HFF-Myc (cell line): ENCODE data around the gene ANO1.

Source experiments
- DNase-seq: peaks from one replicate; pipeline ENCODE4 v3.0.0-alpha.2; 2011; ENCODE audit warnings: low read depth; ENCODE audit errors: extremely low read depth
- H3K4me3 ChIP-seq: replicated peaks from 2 replicates; pipeline ENCODE4 v1.5.1; 2011; ENCODE audit warnings: low read depth, mild to moderate bottlenecking, control low read depth, low read length
- TF ChIP-seq, protein P1 (sequence below): IDR thresholded peaks from 2 replicates; pipeline ENCODE4 v1.5.1; 2012; ENCODE audit warnings: mild to moderate bottlenecking, low read depth, low read length, control low read depth; ENCODE audit errors: missing control alignments

The ANO1 gene

GRCh38 chr11:70126494-70126893, 48.4 kb downstream of the ANO1 start:
- H3K4me3 ChIP-seq: no peak overlapping the region
- TF ChIP-seq, protein P1, sequence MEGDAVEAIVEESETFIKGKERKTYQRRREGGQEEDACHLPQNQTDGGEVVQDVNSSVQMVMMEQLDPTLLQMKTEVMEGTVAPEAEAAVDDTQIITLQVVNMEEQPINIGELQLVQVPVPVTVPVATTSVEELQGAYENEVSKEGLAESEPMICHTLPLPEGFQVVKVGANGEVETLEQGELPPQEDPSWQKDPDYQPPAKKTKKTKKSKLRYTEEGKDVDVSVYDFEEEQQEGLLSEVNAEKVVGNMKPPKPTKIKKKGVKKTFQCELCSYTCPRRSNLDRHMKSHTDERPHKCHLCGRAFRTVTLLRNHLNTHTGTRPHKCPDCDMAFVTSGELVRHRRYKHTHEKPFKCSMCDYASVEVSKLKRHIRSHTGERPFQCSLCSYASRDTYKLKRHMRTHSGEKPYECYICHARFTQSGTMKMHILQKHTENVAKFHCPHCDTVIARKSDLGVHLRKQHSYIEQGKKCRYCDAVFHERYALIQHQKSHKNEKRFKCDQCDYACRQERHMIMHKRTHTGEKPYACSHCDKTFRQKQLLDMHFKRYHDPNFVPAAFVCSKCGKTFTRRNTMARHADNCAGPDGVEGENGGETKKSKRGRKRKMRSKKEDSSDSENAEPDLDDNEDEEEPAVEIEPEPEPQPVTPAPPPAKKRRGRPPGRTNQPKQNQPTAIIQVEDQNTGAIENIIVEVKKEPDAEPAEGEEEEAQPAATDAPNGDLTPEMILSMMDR: no peak
- no peak for DNase-seq

- TF ChIP-seq, protein P1: no peak
These were observed 49.7 kb downstream of the ANO1 start for GRCh38 chr11:70127653-70128434.

GRCh38 chr11:70128435-70128906, 50.4 kb downstream of the ANO1 start:
- TF ChIP-seq, protein P1: no peak
- no peak for DNase-seq
- H3K4me3 ChIP-seq: no peak overlapping the region

More at GRCh38 chr11:70127653-70128434, 49.7 kb downstream of the ANO1 start:
- DNase-seq: no peak
- H3K4me3 ChIP-seq: no peak overlapping the region

DNA sequence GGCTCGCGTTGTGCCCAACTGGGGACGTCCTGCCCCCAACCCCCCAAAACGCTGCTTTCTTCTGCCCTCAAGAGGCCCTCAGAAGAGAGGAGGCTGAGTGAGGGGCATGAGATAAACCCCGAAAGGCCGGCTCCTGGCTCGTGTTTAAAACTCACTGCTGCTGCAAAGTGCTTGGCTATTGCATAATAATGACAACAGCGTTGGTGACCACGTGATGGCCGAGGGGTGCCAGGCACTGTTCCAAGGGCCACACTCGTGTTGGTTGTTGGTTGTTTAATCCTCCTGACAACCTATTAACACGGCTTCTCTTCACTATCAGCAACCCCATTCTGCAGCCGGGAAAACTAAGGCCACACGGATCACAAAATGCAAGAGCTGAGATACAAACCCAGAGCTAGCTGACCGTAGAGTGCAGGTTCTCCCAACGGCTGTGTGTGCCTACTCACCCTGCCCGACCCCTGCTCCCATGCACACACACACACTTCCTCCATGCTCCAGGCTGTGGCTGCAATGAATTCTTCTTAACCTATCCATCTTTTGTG, 51.0 kb downstream of the ANO1 start:
- H3K4me3 ChIP-seq: no peak overlapping the region
- TF ChIP-seq, protein P1: no peak
- DNase-seq: no peak

- TF ChIP-seq, protein P1: no peak
- DNase-seq: no peak
- no peak overlapping the region for H3K4me3 ChIP-seq
These were observed 52.5 kb downstream of the ANO1 start for GRCh38 chr11:70130636-70131035.

DNA sequence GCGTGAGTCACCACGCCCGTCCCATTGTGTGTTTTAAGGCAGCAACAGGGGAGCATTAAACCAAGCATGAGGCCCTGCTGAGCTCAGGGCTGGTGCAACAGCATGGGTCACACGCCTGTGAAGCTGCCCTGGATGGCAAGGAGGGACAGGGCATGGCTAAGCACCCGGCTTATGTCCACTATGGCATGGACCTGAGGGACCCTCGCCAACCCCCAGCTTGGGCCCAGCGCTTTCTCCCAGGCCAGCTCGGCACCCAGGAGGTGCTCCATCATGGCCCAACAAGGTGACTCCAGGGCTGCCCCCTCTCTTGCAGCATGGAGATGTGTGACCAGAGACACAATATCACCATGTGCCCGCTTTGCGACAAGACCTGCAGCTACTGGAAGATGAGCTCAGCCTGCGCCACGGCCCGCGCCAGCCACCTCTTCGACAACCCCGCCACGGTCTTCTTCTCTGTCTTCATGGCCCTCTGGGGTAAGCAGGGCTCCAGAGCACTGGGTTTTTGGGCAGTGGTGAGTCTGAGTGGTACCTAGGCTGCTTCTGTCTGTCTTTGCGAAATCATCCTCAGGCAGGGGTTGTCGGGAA, 53.6 kb downstream of the ANO1 start:
- no peak for DNase-seq
- TF ChIP-seq, protein P1: no peak
- no peak overlapping the region for H3K4me3 ChIP-seq
